ENCODE results near the gene CEP41. TPM values are rescaled to one million over a fixed set of nuclear protein-coding genes. Genes with fewer than 3 reads are reported as not detected.

Gene CEP41
- total and polyA plus RNA-seq, 10 of the 15 experiments (the other 5 are each of a cell fraction or from before 2014, with no cell fraction given) = 11.4 to 43.0 (median 24.7) TPM

DNA sequence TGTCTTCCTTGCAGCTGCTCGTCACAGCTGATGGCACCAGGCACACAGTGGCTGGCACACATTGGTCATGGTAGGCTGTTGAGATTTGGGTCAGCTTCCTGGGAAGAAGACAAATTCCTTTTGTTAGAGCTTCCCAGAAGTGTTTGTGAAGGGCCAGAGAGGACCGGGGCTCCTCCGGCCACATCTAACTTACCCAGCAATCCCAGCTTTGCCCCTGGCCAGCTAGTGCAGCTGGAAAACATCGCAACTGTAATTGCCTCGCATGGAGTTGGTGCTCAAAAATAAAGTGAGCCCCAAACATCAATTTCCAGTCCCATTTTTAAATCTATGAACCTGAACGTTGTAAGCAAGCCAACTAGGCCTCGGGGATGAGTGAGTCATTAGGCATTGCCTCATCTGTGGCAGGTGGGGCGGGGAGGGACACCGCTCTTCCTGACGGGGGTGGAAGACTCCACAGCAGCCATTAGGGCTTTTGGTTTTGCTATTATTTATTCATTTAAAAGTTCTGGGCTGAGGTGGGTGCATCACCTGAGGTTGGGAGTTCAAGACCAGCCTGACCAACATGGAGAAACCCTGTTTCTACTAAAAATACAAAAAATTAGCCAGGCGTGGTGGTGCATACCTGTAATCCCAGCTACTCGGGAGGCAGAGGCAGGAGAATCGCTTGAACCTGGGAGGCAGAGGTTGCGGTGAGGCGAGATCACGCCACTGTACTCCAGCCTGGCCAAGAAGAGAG is 83.8 kb downstream of the CEP41 start (continued):
- TF ChIP-seq BHLHE40 (IDR thresholded peaks at IDR 0.05; ENCODE audit: borderline replicate concordance in 1 of 2, low read depth in 2 of 2, low read length in 1 of 2) (no peak), MYC (IDR thresholded peaks at IDR 0.05; ENCODE audit: insufficient read depth, insufficient read length, insufficient replicate concordance, low read length, severe bottlenecking) (no peak), JUND (IDR thresholded peaks at IDR 0.05; ENCODE audit: low read depth, low read length) (no peak), POLR2AphosphoS5 (IDR thresholded peaks at IDR 0.05; ENCODE audit: low read length) (no peak)

GRCh38 chr7:130356121-130356875 is 84.5 kb downstream of the CEP41 start:
- Histone ChIP-seq H4K20me1 (ENCODE audit: control insufficient read depth, insufficient read depth) (no peaks in the 10 kb centered on the region), H3K4me2 (ENCODE audit: control insufficient read depth, insufficient read depth) (no peak overlapping the region), H2AFZ (ENCODE audit: control insufficient read depth, low read depth, low read length) (no peak overlapping the region), H3K9ac (ENCODE audit: control insufficient read depth, insufficient read depth, low read length) (no peak overlapping the region), H3K4me3 (no peak overlapping the region), H3K27me3 (replicated peaks in 1 of 2; ENCODE audit: control insufficient read depth in 2 of 2, insufficient read depth in 2 of 2, low read length in 1 of 2) (no peaks in the 10 kb centered on the region), H3K4me1 (ENCODE audit: control insufficient read depth, insufficient read depth, low read length) (peaks cover 6% of the 10 kb centered on the region), H3K9me3 (replicated peaks; ENCODE audit: control insufficient read depth, insufficient read depth, low read length) (peaks cover 2% of the 10 kb centered on the region; the same call in 1 of the 3 replicates), H3K79me2 (ENCODE audit: control insufficient read depth, insufficient read depth, low read length) (no peaks in the 10 kb centered on the region), H3K36me3 (ENCODE audit: control insufficient read depth in 2 of 2, insufficient read depth in 2 of 2, low read length in 1 of 2) (no peaks in the 10 kb centered on the region), H3K27ac (ENCODE audit: control insufficient read depth, insufficient read depth) (no peak overlapping the region)
- in situ Hi-C loops (cut with MboI) = no loop called here
- no peak for ATAC-seq
- CTCF ChIA-PET = interaction anchor here (0.9 kb wide), 1 partner anchor 10 kb away, joined by 3 read pairs; no protein-coding TSS in a partner anchor
- FAIRE-seq = no peak
- SMC1A ChIA-PET (ENCODE audit: uncharacterized antibody, unreplicated experiment) = interaction anchor here (1.2 kb wide), 1 partner anchor 11 kb away, joined by 5 read pairs; no protein-coding TSS in a partner anchor
- RAD21 ChIA-PET (ENCODE audit: unreplicated experiment) = no interaction called here
- no peak for DNase-seq (ENCODE audit: low read depth, low spot score)
- WGBS (ENCODE audit: insufficient coverage, insufficient replicate concordance, low lambda C conversion rate, missing lambda C conversion rate) = 76% methylated on average over 9 of the region's 9 CpGs
- TF ChIP-seq TCF3 (IDR thresholded peaks at IDR 0.05; ENCODE audit: borderline replicate concordance, insufficient read depth, low read depth, low read length) = no peak
- TF ChIP-seq RAD51 (IDR thresholded peaks at IDR 0.05) = no peak
- TF ChIP-seq DPF2 (IDR thresholded peaks at IDR 0.05) = no peak
- TF ChIP-seq NR2C2 (IDR thresholded peaks at IDR 0.05; ENCODE audit: borderline replicate concordance, control insufficient read depth, insufficient read length, low read depth) = no peak
- TF ChIP-seq SKIL (IDR thresholded peaks at IDR 0.05; ENCODE audit: low read depth, poor library complexity, severe bottlenecking) = no peak
- no peak for TF ChIP-seq CBX3 (IDR thresholded peaks at IDR 0.05; ENCODE audit: borderline replicate concordance, low read depth)
- no peak for TF ChIP-seq ZBED1 (IDR thresholded peaks at IDR 0.05; ENCODE audit: borderline replicate concordance)
- TF ChIP-seq, protein P1, sequence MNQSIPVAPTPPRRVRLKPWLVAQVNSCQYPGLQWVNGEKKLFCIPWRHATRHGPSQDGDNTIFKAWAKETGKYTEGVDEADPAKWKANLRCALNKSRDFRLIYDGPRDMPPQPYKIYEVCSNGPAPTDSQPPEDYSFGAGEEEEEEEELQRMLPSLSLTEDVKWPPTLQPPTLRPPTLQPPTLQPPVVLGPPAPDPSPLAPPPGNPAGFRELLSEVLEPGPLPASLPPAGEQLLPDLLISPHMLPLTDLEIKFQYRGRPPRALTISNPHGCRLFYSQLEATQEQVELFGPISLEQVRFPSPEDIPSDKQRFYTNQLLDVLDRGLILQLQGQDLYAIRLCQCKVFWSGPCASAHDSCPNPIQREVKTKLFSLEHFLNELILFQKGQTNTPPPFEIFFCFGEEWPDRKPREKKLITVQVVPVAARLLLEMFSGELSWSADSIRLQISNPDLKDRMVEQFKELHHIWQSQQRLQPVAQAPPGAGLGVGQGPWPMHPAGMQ (IDR thresholded peaks at IDR 0.05; ENCODE audit: borderline replicate concordance) = no peak
- no peak for TF ChIP-seq ETV6 (conservative IDR thresholded peaks at IDR 0.05 in 1 of 2, IDR thresholded peaks at IDR 0.05 in 1 of 2; ENCODE audit: borderline replicate concordance in 1 of 2, low read depth in 1 of 2)
- TF ChIP-seq ESRRA (IDR thresholded peaks at IDR 0.05; ENCODE audit: low read length) = no peak
- intact Hi-C loops (cut with micrococcal nuclease; ENCODE audit: unreplicated experiment) = no loop called here
- POLR2A ChIA-PET = no interaction called here
- no TSS peak for BruUV-seq (replicated peaks)

Data from GM12878 (cell line).